Endothelial cell of umbilical vein (primary cell): ENCODE measurements around the gene CCBE1. TPM values are rescaled to one million over a fixed set of nuclear protein-coding genes. Genes with fewer than 3 reads are reported as not detected.

Source experiments
- BruUV-seq: library from RNA; stranded (reverse); fragments of 400-500 nt; replicated peaks from 2 replicates; lab custom pipeline; 2021; lab: Mats Ljungman, UMichigan
- CTCF ChIA-PET: fragments of 300-600, 350-600 bp; sonication (Branson Sonifier 250); formaldehyde crosslinking; loops from one replicate; lab custom pipeline; 2021; ENCODE audit warnings: antibody characterized with exemption, inconsistent platforms; lab: Charles Lee
- POLR2A ChIA-PET: fragments of 300-600, 350-600 bp; sonication (Branson Sonifier 250); formaldehyde crosslinking; loops from one replicate; lab custom pipeline; 2021; ENCODE audit warnings: antibody characterized with exemption, inconsistent platforms; lab: Charles Lee
- DNase-seq: peaks from one replicate; pipeline ENCODE4 v3.0.0-alpha.2; 2011; ENCODE audit warnings: low read depth, low spot score
- FAIRE-seq: peaks from 2 replicates; lab custom pipeline; 2011; peaks lifted over from hg19 to GRCh38; lab: Jason Lieb, UNC
- H2AFZ ChIP-seq: 2 replicates; pipeline ENCODE4 v1.6.0; 2012; ENCODE audit warnings: low read depth, low read length, control low read depth, inconsistent platforms
- H3K27ac ChIP-seq: 2 replicates; pipeline ENCODE4 v1.5.1; 2011; ENCODE audit warnings: low read depth, mild to moderate bottlenecking, control low read depth, low read length, moderate library complexity; ENCODE audit not compliant: insufficient read depth
- H3K27me3 ChIP-seq, 2 experiments: 2 replicates each; pipeline versions ENCODE4 v1.6.0 to v1.6.1; 2011; ENCODE audit warnings: low read length in 2 of 2, mixed read lengths in 1 of 2; ENCODE audit not compliant: control insufficient read depth in 2 of 2, insufficient read depth in 2 of 2
- H3K36me3 ChIP-seq, 2 experiments: 2 replicates in 1 of 2; 3 replicates in 1 of 2; pipeline ENCODE4 v1.5.1; 2011; ENCODE audit warnings: low read length in 2 of 2, mild to moderate bottlenecking in 1 of 2, moderate library complexity in 1 of 2; ENCODE audit not compliant: control insufficient read depth in 2 of 2, insufficient read depth in 2 of 2; ENCODE audit errors: extremely low read depth in 1 of 2
- H3K4me1 ChIP-seq: 3 replicates; pipeline ENCODE4 v1.5.1; 2011; ENCODE audit warnings: mild to moderate bottlenecking, low read length; ENCODE audit not compliant: control insufficient read depth, insufficient read depth; ENCODE audit errors: extremely low read depth
- H3K4me2 ChIP-seq: 2 replicates; pipeline ENCODE4 v1.6.1; 2011; ENCODE audit warnings: low read length, control low read depth, mixed read lengths; ENCODE audit not compliant: insufficient read depth
- H3K4me3 ChIP-seq, 3 experiments: fragments of 200-600 bp in 1 of 3; sonication (generic), shearing (Covaris generic) in 1 of 3; replicated peaks in 1 of 3; 2 replicates each; pipeline ENCODE4 v1.5.1; 2011 to 2016; ENCODE audit warnings: control low read depth in 3 of 3, low read length in 3 of 3, mild to moderate bottlenecking in 2 of 3, inconsistent platforms in 1 of 3, low read depth in 1 of 3, moderate library complexity in 1 of 3; ENCODE audit not compliant: insufficient read depth in 1 of 3
- H3K79me2 ChIP-seq: 2 replicates; pipeline ENCODE4 v1.6.0; 2012; ENCODE audit warnings: low read length, inconsistent platforms; ENCODE audit not compliant: control insufficient read depth, insufficient read depth
- H3K9ac ChIP-seq: replicated peaks from 2 replicates; pipeline ENCODE3; 2011; ENCODE audit warnings: low read length, control low read depth; ENCODE audit not compliant: insufficient read depth; ENCODE audit errors: extremely low read depth
- H3K9me1 ChIP-seq: replicated peaks from 3 replicates; pipeline ENCODE4 v1.6.0; 2011; ENCODE audit warnings: mild to moderate bottlenecking, low read length; ENCODE audit not compliant: control insufficient read depth, insufficient read depth; ENCODE audit errors: extremely low read depth
- H3K9me3 ChIP-seq: replicated peaks from 2 replicates; pipeline ENCODE4 v1.5.1; 2012; ENCODE audit warnings: low read length, inconsistent platforms; ENCODE audit not compliant: control insufficient read depth, insufficient read depth
- H4K20me1 ChIP-seq: replicated peaks from 2 replicates; pipeline ENCODE3; 2011; ENCODE audit warnings: mild to moderate bottlenecking, low read length; ENCODE audit not compliant: control insufficient read depth, insufficient read depth; ENCODE audit errors: extremely low read depth
- FOS ChIP-seq: IDR thresholded peaks from 2 replicates; pipeline ENCODE4 v1.6.1; 2011; ENCODE audit warnings: mild to moderate bottlenecking, low read length, moderate library complexity, borderline replicate concordance; ENCODE audit not compliant: insufficient read depth
- GATA2 ChIP-seq: IDR thresholded peaks from 2 replicates; pipeline ENCODE4 v1.7.0; 2011; ENCODE audit warnings: low read depth, mild to moderate bottlenecking, moderate library complexity, mixed read lengths, low read length; ENCODE audit not compliant: insufficient read length, insufficient read depth
- JUN ChIP-seq: IDR thresholded peaks from 2 replicates; pipeline ENCODE4 v1.6.1; 2011; ENCODE audit warnings: borderline replicate concordance, low read depth; ENCODE audit not compliant: insufficient read length, insufficient read depth
- MYC ChIP-seq: IDR thresholded peaks from one replicate; pipeline ENCODE4 v1.6.1; 2011; ENCODE audit warnings: mild to moderate bottlenecking, low read depth, low read length
- POLR2A ChIP-seq: IDR thresholded peaks from 2 replicates; pipeline ENCODE4 v1.6.1; 2012; ENCODE audit warnings: low read depth, mild to moderate bottlenecking, control low read depth, low read length
- POLR2AphosphoS5 ChIP-seq: IDR thresholded peaks from 2 replicates; pipeline ENCODE4 v1.6.1; 2012; ENCODE audit warnings: low read depth, mild to moderate bottlenecking, control low read depth, low read length, moderate library complexity; ENCODE audit not compliant: insufficient read depth
- dilution Hi-C: fragments of 300-500 bp; cut with MboI; formaldehyde crosslinking; loops from one replicate; pipeline ENCODE4 v1.15.0; 2019; ENCODE audit warnings: low sequenced_read_pairs; ENCODE audit not compliant: extremely low pct_ligation_motif_present
- intact Hi-C: fragments of 100-400 bp; cut with micrococcal nuclease; formaldehyde crosslinking; loops from one replicate; pipeline ENCODE4 v1.10.0; 2022
- polyA plus RNA-seq, 4 experiments: library from polyadenylated mRNA; depleted of rRNA in 3 of 4; stranded (reverse) in 3 of 4; unstranded in 1 of 4; fragments of >200 nt; gene quantifications; 2 replicates each; pipeline versions ENCODE4 v1.2.1 to v1.2.3, GENCODE V29; 2011 to 2012; ENCODE audit warnings: missing spikeins in 1 of 4
- total RNA-seq: library from RNA; stranded (reverse); gene quantifications from 2 replicates; pipeline ENCODE4 v1.2.3, GENCODE V29; 2021
- TF ChIP-seq, protein P1 (sequence below): IDR thresholded peaks from 2 replicates; pipeline ENCODE4 v1.6.1; 2011; ENCODE audit not compliant: insufficient read depth, insufficient read length
- TF ChIP-seq, protein P2 (sequence below), 2 donors: IDR thresholded peaks; 1 replicate in 1 of 2; 2 replicates in 1 of 2; pipeline ENCODE4 v1.5.1; 2011; ENCODE audit warnings: low read length in 2 of 2, mild to moderate bottlenecking in 2 of 2, moderate library complexity in 2 of 2, control low read depth in 1 of 2, inconsistent platforms in 1 of 2, low read depth in 1 of 2; ENCODE audit not compliant: insufficient read depth in 1 of 2; ENCODE audit errors: extremely low read depth in 1 of 2

CCBE1 gene
- total and polyA plus RNA-seq, 2 donors (not counting 3 experiments of a cell fraction or from before 2014, with no cell fraction given): 0.04 TPM; not detected in 1

DNA sequence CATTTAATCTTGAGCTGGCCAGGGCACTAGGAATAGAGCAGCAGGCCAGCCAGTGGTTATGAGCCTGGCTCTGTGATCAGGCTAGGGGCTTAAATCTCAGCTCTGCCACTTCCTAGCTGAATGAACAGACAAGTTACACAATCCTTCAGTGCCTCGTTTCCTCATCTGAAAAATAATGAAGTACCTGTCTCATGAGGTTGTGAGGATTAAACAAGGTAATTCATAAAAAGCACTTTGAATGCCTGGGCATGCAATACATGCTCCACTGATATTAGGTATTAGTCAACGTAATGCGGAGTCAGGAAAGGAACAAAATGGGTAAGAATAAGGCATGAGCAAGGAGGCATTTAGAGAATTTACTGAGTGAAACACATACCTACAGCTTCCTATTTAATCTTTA is 100.2 kb downstream of the CCBE1 start:
- no peaks in the 10 kb centered on the region for H3K79me2 ChIP-seq
- no peak for FAIRE-seq

More for the DNA sequence above, 100.2 kb downstream of the CCBE1 start:
- Histone ChIP-seq H3K9me3 (no peaks in the 10 kb centered on the region), H3K9ac (no peak overlapping the region), H3K27ac (no peak overlapping the region), H4K20me1 (no peaks in the 10 kb centered on the region), H2AFZ (no peak overlapping the region), H3K27me3 (no peaks in the 10 kb centered on the region), H3K9me1 (no peaks in the 10 kb centered on the region), H3K36me3 (no peaks in the 10 kb centered on the region), H3K4me2 (no peak overlapping the region), H3K4me1 (no peaks in the 10 kb centered on the region), H3K4me3 (no peak overlapping the region)
- TF ChIP-seq POLR2A (no peak), JUN (no peak), GATA2 (no peak), FOS (no peak), MYC (no peak), POLR2AphosphoS5 (no peak)
- TF ChIP-seq, protein P1, sequence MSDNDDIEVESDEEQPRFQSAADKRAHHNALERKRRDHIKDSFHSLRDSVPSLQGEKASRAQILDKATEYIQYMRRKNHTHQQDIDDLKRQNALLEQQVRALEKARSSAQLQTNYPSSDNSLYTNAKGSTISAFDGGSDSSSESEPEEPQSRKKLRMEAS: no peak
- TF ChIP-seq, protein P2, sequence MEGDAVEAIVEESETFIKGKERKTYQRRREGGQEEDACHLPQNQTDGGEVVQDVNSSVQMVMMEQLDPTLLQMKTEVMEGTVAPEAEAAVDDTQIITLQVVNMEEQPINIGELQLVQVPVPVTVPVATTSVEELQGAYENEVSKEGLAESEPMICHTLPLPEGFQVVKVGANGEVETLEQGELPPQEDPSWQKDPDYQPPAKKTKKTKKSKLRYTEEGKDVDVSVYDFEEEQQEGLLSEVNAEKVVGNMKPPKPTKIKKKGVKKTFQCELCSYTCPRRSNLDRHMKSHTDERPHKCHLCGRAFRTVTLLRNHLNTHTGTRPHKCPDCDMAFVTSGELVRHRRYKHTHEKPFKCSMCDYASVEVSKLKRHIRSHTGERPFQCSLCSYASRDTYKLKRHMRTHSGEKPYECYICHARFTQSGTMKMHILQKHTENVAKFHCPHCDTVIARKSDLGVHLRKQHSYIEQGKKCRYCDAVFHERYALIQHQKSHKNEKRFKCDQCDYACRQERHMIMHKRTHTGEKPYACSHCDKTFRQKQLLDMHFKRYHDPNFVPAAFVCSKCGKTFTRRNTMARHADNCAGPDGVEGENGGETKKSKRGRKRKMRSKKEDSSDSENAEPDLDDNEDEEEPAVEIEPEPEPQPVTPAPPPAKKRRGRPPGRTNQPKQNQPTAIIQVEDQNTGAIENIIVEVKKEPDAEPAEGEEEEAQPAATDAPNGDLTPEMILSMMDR (IDR thresholded peaks at IDR 0.05; ENCODE audit: extremely low read depth in 1 of 2, insufficient read depth in 1 of 2, low read depth in 1 of 2, low read length in 2 of 2): no peak
- POLR2A ChIA-PET: no interaction called here
- intact Hi-C loops: no loop called here
- no peak for DNase-seq
- CTCF ChIA-PET: interaction anchor here (1.0 to 1.6 kb wide), 2 partner anchors 9 to 34 kb away, joined by 3 read pairs; no protein-coding TSS in a partner anchor
- dilution Hi-C loops: no loop called here
- BruUV-seq: no TSS peak
